ENCODE data around the gene SIRT1.

The SIRT1 gene

DNA sequence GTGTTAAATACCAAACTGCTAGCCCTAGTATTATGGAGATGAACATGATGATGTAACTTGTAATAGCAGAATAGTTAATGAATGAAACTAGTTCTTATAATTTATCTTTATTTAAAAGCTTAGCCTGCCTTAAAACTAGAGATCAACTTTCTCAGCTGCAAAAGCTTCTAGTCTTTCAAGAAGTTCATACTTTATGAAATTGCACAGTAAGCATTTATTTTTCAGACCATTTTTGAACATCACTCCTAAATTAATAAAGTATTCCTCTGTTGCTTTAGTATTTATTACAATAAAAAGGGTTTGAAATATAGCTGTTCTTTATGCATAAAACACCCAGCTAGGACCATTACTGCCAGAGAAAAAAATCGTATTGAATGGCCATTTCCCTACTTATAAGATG is 33.2 kb downstream of the SIRT1 start:
- DNase-seq (ENCODE audit: extremely low read depth, low read depth), result no peak
- TF ChIP-seq CTCF (IDR thresholded peaks at IDR 0.05; ENCODE audit: low read depth, low read length), result no peak

- DNase-seq (ENCODE audit: extremely low read depth, low read depth), result no peak
- no peak for TF ChIP-seq CTCF (IDR thresholded peaks at IDR 0.05; ENCODE audit: low read depth, low read length)
Observed at GRCh38 chr10:67921065-67921464, 36.6 kb downstream of the SIRT1 start.

GRCh38 chr10:67923551-67923950 is 39.1 kb downstream of the SIRT1 start:
- no peak for TF ChIP-seq CTCF (IDR thresholded peaks at IDR 0.05; ENCODE audit: low read depth, low read length)
- DNase-seq (ENCODE audit: extremely low read depth, low read depth), result no peak

GRCh38 chr10:67924136-67924535 is 39.7 kb downstream of the SIRT1 start:
- DNase-seq (ENCODE audit: extremely low read depth, low read depth), result no peak
- no peak for TF ChIP-seq CTCF (IDR thresholded peaks at IDR 0.05; ENCODE audit: low read depth, low read length)

DNA sequence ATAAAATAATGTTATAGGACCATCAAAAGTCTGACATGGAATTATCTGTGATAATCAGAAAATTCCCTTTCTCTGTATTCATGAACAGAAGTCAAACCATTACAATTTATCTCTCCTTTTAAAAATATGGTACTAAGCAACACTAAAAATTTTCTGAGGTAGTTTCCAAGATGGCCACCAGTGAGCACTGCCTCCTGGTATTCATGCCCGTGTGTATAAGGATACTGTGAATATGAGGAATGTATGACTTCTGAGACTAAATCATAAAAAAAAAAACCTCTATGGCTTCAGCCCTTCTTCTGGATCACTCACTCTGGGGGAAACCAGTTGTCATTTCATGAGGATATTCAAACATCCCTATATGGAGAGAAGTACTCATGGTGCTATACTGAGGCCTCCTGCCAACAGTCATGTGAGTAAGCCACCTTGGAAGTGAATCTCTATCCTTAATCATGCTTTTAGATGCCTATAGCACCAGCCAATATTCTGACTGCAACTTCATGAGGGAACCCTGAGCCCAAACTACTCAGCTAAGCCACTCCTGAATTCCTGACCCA is 41.1 kb downstream of the SIRT1 start:
- no peak for DNase-seq (ENCODE audit: extremely low read depth, low read depth)
- no peak for TF ChIP-seq CTCF (IDR thresholded peaks at IDR 0.05; ENCODE audit: low read depth, low read length)

DNA sequence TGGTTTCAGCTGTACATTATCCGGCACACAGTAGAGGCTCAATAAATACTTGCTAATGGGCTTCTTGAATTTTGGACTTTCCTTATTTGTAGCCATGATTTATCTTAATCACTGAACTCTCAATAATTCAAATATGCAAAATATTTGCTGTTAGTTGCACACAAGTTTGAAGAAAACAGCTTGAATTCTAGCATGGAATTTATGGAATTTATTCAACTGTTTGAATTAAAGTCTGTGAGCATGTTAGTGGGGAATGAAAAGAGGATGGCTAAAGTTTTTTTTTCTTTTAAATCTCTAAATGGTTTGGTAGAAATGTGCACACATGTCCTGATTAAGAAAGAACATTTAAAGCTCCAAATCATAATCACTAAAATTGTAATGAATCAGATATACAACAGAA is 42.5 kb downstream of the SIRT1 start:
- no peak for DNase-seq (ENCODE audit: extremely low read depth, low read depth)
- TF ChIP-seq CTCF (IDR thresholded peaks at IDR 0.05; ENCODE audit: low read depth, low read length), result no peak

DNA sequence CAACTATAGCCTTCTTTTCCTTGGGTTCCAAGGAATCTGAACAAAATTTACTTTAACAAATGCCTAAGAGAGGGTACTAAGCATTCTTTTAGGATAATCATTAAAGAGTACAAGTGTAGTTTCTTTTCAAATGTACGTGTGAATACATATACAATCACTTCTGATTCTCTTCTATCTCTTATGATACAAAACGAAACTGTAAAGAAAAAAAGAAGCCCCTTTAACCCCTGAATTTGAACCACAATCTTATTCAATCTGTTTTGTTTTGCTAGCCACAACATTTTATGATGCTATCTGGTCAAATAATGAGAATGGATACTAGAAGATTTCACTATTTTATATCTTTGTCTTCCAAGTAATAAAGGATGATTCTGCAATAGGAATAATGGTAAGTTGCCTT is 48.7 kb downstream of the SIRT1 start:
- no peak for TF ChIP-seq CTCF (IDR thresholded peaks at IDR 0.05; ENCODE audit: low read depth, low read length)

More for the DNA sequence above, 48.7 kb downstream of the SIRT1 start:
- no peak for DNase-seq (ENCODE audit: extremely low read depth, low read depth)

Data from AG09319 (cell line).